ENCODE measurements around the gene MAPK8IP3. TPM values are rescaled to one million over a fixed set of nuclear protein-coding genes. Genes with fewer than 3 reads are reported as not detected.

MAPK8IP3 gene
- total and polyA plus RNA-seq, 9 of the 15 experiments (the other 6 are each of a cell fraction or from before 2014, with no cell fraction given): 0.17 to 58.7 (median 16.7) TPM

DNA sequence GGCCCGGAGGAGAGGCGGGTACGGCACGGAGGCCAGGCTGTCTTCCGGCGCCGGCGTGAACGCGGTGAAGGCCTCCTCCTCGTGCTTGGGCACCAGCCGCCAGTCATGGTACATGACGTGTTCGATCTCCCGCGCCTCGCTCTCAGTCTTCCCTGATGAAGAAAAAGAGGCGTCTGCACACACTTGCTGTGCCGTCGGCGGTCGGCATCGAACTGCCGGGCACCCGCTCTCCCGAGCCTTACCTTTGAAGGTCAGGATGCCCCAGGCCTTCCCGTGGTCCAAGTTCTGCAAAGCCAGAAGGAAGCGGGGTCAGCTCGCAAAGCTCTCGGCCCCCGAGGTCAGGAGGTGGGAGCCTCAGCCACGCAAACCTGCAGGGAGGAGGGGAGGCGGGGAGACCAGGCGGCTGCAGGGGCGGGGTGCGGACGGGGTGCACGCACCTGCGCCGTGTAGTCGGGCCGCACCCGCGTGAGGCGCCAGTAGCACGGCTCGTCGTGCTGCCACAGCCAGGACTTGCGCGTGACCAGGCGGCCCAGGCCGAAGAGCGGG lies 66.4 kb downstream of the MAPK8IP3 start, which contains the start of gene EME2 (continued):
- no peak for TF ChIP-seq TRIM24 (IDR thresholded peaks at IDR 0.05)
- TF ChIP-seq EP400 (IDR thresholded peaks at IDR 0.05): no peak
- TF ChIP-seq ZNF224 (CRISPR knock-in tag; IDR thresholded peaks at IDR 0.05): no peak
- TF ChIP-seq NEUROD1 (IDR thresholded peaks at IDR 0.05; ENCODE audit: borderline replicate concordance, low read depth, low read length, partially characterized antibody): no peak
- TF ChIP-seq CREM (IDR thresholded peaks at IDR 0.05; ENCODE audit: low read depth): 0 out of 2 replicates have a peak, but pooled peaks have one; percentile 16
- no peak for TF ChIP-seq TCF7L2 (IDR thresholded peaks at IDR 0.05; ENCODE audit: low read depth, low read length)
- TF ChIP-seq, protein P1, sequence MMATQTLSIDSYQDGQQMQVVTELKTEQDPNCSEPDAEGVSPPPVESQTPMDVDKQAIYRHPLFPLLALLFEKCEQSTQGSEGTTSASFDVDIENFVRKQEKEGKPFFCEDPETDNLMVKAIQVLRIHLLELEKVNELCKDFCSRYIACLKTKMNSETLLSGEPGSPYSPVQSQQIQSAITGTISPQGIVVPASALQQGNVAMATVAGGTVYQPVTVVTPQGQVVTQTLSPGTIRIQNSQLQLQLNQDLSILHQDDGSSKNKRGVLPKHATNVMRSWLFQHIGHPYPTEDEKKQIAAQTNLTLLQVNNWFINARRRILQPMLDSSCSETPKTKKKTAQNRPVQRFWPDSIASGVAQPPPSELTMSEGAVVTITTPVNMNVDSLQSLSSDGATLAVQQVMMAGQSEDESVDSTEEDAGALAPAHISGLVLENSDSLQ (IDR thresholded peaks at IDR 0.05): peak; percentile 23; the same call in 1 of the 2 replicates
- TF ChIP-seq, protein P2, sequence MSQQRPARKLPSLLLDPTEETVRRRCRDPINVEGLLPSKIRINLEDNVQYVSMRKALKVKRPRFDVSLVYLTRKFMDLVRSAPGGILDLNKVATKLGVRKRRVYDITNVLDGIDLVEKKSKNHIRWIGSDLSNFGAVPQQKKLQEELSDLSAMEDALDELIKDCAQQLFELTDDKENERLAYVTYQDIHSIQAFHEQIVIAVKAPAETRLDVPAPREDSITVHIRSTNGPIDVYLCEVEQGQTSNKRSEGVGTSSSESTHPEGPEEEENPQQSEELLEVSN (IDR thresholded peaks at IDR 0.05; ENCODE audit: borderline replicate concordance in 1 of 2, extremely low read depth in 1 of 2, insufficient read depth in 1 of 2, insufficient read length in 1 of 2, low read depth in 1 of 2, low read length in 1 of 2, poor library complexity in 1 of 2, severe bottlenecking in 1 of 2): peak in 1 of 2 experiments; percentile 71
- no peak for TF ChIP-seq ATF1 (CRISPR knock-in tag; IDR thresholded peaks at IDR 0.05)
- TF ChIP-seq ATF1 (tag; IDR thresholded peaks at IDR 0.05): no peak
- TF ChIP-seq DPF2 (IDR thresholded peaks at IDR 0.05): no peak
- TF ChIP-seq BMI1 (IDR thresholded peaks at IDR 0.05; ENCODE audit: low read length): no peak
- TF ChIP-seq NBN (IDR thresholded peaks at IDR 0.05; ENCODE audit: low read depth): no peak
- TF ChIP-seq, protein P3, sequence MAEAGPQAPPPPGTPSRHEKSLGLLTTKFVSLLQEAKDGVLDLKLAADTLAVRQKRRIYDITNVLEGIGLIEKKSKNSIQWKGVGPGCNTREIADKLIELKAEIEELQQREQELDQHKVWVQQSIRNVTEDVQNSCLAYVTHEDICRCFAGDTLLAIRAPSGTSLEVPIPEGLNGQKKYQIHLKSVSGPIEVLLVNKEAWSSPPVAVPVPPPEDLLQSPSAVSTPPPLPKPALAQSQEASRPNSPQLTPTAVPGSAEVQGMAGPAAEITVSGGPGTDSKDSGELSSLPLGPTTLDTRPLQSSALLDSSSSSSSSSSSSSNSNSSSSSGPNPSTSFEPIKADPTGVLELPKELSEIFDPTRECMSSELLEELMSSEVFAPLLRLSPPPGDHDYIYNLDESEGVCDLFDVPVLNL (CRISPR knock-in tag; IDR thresholded peaks at IDR 0.05; ENCODE audit: low read depth): no peak
